ENCODE results near the gene CTNND2.
"Not testable (repeated sequence)": the region's sequence is repeated elsewhere in the genome, so short reads cannot be mapped to it uniquely, and the experiment has no call there.

The CTNND2 gene

GRCh38 chr5:11656916-11657315 is 247.3 kb downstream of the CTNND2 start:
- DNase-seq, result no peak

GRCh38 chr5:11655681-11656080 is 248.6 kb downstream of the CTNND2 start:
- DNase-seq, result no peak

- no peak for DNase-seq
Observed at GRCh38 chr5:11650936-11651335, 253.3 kb downstream of the CTNND2 start.

- DNase-seq, result no peak
Observed at GRCh38 chr5:11646141-11646540, 258.1 kb downstream of the CTNND2 start.

- no peak for DNase-seq
Observed at GRCh38 chr5:11642438-11642837, 261.8 kb downstream of the CTNND2 start.

- DNase-seq, result no peak
Observed at GRCh38 chr5:11640158-11640873, 263.9 kb downstream of the CTNND2 start.

GRCh38 chr5:11622785-11623184 is 281.5 kb downstream of the CTNND2 start:
- no peak for DNase-seq

GRCh38 chr5:11620172-11620571 is 284.1 kb downstream of the CTNND2 start:
- DNase-seq, result no peak

GRCh38 chr5:11619339-11620024 is 284.8 kb downstream of the CTNND2 start:
- DNase-seq, result peak; percentile 1

- DNase-seq, result no peak
Observed at GRCh38 chr5:11617080-11617479, 287.2 kb downstream of the CTNND2 start.

- not testable (repeated sequence) for DNase-seq
Observed at GRCh38 chr5:11616624-11617023, 287.6 kb downstream of the CTNND2 start.

- DNase-seq, result no peak
Observed at GRCh38 chr5:11611011-11611410, 293.2 kb downstream of the CTNND2 start.

GRCh38 chr5:11609570-11610303 is 294.5 kb downstream of the CTNND2 start:
- no peak for DNase-seq

GRCh38 chr5:11608530-11608929 is 295.7 kb downstream of the CTNND2 start:
- DNase-seq, result no peak

- DNase-seq, result no peak
Observed at GRCh38 chr5:11607944-11608483, 296.2 kb downstream of the CTNND2 start.

- no peak for DNase-seq
Observed at GRCh38 chr5:11602298-11602697, 301.9 kb downstream of the CTNND2 start.

GRCh38 chr5:11599499-11599898 is 304.7 kb downstream of the CTNND2 start:
- DNase-seq, result no peak

GRCh38 chr5:11596657-11597071 is 307.6 kb downstream of the CTNND2 start:
- no peak for DNase-seq

- DNase-seq, result no peak
Observed at GRCh38 chr5:11596185-11596584, 308.1 kb downstream of the CTNND2 start.

GRCh38 chr5:11595045-11595444 is 309.2 kb downstream of the CTNND2 start:
- DNase-seq, result no peak

GRCh38 chr5:11594021-11594420 is 310.2 kb downstream of the CTNND2 start:
- no peak for DNase-seq

- DNase-seq, result no peak
Observed at GRCh38 chr5:11590475-11590874, 313.8 kb downstream of the CTNND2 start.

GRCh38 chr5:11588803-11589202 is 315.4 kb downstream of the CTNND2 start:
- DNase-seq, result no peak

GRCh38 chr5:11584017-11584416 is 320.2 kb downstream of the CTNND2 start:
- DNase-seq, result no peak

All from NCI-H1105 treated with DMSO at 0.1 percent for 48 hours (cell line).